NCI-H2196 (cell line): ENCODE results near the gene SLC15A1.

Experiments used
- DNase-seq: peaks from one replicate; lab custom pipeline; 2025; ENCODE audit not compliant: unreplicated experiment; lab: John Stamatoyannopoulos, UW

The SLC15A1 gene

DNA sequence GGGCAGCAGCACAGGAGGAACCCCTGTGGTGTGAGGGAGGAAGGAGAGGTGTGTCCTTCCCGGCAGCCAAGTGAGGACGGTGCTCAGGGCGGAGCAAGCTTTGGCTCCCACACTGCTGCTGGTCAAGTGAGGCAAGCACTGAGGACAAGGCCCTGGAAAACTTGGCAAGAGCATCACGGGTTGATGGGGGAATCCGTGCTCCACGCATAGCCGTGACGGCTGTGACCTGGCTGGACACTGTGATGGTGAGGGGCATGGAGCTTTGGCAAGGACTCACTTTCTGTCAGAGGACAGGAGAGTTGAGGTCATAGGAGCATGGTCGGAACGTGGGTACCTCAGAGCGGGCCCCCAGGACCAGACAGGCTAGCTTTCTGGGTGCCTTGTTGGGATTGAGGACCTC, 29.0 kb upstream of the SLC15A1 start:
- DNase-seq: no peak

- no peak for DNase-seq
Measured at GRCh38 chr13:98781045-98781444, 28.6 kb upstream of the SLC15A1 start.

- DNase-seq: no peak
Measured at GRCh38 chr13:98780451-98780850, 28.0 kb upstream of the SLC15A1 start.

GRCh38 chr13:98779695-98780094, 27.2 kb upstream of the SLC15A1 start:
- no peak for DNase-seq

- no peak for DNase-seq
Measured at GRCh38 chr13:98778749-98779148, 26.3 kb upstream of the SLC15A1 start.

- DNase-seq: no peak
Measured at GRCh38 chr13:98776644-98777043, 24.2 kb upstream of the SLC15A1 start.

- DNase-seq: no peak
Measured at GRCh38 chr13:98775844-98776598, 23.5 kb upstream of the SLC15A1 start.

DNA sequence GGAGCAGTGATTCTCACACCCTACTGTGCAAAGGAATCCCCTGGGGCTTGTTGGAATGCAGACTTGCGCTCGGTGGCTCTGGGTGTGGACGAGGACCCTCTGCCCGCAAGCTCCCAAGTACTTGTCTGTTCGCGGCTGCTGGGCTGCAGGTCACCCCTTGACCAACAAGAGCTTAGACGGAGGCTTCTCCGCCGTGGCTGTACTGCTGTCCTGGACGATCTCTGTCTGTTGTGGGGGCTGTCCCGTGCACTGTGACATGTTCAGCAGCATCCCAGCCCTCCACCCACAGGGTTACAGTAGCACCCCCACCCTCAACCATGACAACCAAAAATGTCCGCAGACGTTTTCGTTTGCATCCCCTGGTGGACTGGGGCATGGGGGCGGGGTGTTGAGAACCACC, 22.9 kb upstream of the SLC15A1 start:
- DNase-seq: no peak

GRCh38 chr13:98774776-98775175, 22.3 kb upstream of the SLC15A1 start:
- no peak for DNase-seq

GRCh38 chr13:98773921-98774320, 21.4 kb upstream of the SLC15A1 start:
- no peak for DNase-seq

DNA sequence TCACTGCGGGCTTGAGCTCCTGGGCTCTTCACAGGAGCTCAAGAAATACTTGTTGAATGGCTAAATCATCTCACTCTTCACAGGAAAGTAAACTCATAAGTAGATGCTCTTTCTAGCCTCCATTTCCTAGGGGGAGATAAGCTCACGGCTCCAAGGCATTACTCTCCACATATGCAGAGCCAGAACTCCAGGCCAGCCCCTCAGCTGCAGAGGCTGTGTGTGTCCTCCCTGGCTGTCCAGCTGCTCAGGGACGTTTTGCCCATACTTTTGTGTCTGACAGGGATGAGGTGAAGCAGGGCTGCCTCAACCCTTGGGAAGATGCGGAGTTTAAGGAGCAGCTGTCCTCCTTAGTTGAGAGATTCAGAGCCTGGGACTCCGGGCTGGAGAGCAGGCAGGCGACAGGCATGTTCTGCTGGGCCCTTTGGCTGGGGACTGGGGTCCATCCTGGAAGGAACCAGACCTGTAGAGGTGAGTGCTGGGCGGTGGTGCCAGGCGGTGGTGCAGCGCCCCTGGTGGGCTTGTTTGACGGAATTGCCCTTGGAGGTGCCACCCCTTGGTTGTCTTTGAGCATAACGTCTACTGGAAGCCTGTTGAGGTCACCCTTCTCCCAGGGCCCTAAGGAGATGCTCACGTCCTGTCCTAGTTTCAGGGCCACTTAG, 20.5 kb upstream of the SLC15A1 start:
- no peak for DNase-seq

GRCh38 chr13:98771838-98772611, 19.6 kb upstream of the SLC15A1 start:
- no peak for DNase-seq

DNA sequence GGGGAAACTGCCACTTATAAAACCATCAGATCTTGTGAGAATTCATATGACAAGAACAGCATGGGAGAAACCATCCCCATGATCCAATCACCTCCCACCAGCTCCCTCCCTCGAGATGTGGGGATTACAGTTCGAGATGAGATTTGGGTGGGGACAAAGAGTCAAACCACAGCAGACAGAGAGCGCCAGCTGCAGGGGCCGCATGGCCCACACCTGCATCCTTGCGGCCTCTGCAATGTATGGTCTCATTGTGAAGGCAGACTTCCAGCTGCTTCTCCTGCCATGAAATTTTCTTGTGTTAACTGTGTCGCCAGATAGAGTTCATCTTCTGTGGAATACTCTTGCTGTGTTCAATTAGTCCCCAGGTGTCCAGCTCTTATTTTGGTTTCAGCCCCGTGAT, 17.3 kb upstream of the SLC15A1 start:
- no peak for DNase-seq

- DNase-seq: no peak
Measured at GRCh38 chr13:98768522-98768921, 16.1 kb upstream of the SLC15A1 start.

DNA sequence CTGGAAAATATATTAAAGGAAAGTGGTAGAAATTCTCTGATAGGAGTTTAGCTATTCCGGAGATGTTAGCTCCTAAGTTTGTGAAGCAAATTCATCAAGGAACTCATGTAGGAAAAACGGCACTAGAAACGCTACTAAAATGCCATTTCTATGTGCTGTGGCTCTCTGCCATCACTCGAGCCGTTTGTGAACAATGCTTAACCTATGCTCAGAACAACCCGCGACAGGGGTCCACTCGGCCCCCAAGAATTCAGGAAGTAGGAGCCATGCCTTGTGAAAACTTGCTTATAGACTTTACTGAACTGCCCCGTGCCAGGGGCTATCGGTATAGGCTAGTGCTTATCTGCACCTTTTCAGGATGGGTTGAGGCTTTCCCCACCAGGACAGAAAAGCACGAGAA, 14.2 kb upstream of the SLC15A1 start:
- no peak for DNase-seq

DNA sequence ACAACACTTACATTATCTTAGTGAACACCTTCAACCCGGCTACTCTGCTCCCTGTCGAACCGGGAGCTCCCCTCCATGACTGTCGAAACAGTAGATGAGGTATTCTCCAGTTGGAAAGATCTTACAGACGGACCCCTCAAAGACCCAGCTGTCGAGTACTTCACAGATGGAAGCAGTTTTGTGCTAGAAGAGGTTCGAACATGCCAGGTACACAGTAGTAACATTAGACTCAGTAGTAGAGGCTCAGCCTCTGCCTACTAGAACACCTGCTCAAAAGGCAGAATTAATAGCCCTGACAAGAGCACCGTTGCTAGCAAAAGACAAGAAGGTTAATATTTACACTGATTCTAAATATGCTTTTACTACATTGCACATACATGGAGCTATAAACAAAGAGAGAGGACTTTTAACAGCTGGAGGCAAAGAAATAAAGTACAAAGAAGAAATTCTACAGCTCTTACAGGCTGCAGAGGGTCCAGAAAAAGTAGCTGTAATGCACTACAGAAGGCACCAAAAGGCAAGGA, 13.6 kb upstream of the SLC15A1 start:
- no peak for DNase-seq

- DNase-seq: no peak
Measured at GRCh38 chr13:98761986-98762616, 9.6 kb upstream of the SLC15A1 start.

DNA sequence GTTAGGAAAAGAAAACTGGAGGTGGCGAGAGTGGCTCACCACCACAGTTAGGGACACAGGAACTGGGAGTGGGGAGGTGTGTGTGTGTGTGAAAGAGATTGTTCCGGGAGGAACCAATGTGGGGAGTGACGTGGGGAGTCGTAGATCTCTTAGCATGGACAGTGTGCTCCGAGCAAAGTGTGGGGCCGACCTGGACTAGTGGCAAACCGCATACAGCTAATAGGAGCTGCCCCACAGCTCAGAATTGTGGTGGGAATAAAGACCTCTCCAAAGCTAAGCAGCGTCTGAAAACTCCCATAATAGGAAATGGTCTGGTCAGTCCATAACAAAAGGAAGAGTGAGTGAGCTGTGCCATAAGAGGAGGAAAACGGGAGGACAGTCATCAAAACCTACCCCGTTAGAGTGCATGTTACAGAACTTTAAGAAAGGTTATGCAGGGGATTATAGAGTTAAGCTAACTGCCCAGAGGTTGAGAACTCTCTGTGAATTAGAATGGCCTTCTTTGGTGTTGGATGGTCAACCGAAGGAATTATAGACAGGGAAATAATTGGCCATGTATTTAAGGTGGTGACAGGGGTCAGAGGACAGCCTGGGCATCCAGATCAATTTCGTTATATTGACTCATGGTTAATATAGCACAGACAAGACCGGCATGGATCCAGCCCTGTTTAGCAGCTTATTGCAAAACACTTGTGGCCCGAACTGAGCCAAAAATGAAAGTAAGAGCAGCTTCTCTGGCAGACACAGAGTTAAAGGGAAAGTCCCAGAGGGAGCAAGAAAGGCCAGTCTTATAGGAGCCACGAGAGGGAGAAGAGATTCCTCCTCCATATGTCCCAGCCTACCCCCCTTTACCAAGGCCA, 8.9 kb upstream of the SLC15A1 start:
- DNase-seq: no peak

DNA sequence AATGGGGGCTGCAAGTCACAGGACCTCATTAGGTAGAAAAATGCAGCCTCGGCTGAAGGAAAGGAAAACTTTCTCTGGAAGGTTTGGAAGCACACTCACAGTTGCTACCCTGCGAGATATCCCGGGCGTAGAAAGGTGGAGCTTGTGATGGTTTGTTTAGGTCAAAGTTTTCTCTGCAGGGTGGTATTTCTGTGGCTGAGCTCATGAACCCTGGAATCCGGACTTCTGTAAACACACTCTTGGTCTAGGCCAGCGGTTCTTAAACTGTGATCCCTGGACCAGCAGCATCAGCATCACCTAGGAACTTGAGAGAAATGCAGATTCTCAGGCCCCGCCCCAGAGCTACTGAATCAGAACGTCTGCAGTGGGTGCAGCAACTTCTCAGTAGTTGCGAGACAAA, 3.3 kb upstream of the SLC15A1 start:
- DNase-seq: no peak

DNA sequence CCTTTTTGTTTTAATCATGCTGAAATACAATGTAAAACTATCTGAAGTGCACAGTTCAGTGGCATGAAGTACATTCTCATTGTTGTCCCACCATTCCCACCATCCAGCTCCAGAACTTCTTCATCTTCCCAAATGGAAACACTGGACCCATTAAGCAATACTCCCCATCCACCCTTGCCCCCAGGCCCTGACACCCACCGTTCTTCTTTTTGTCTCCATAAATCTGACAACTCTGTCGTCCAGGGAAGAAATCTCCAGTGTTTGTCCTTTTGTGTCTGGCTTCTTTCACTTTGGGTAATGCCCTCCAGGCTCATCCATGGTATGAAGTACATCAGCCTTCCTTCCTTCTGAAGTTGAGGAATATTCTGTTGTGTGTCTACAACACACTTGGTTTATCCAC, 2.6 kb upstream of the SLC15A1 start:
- no peak for DNase-seq
